ENCODE data around the gene EMID1.

DNA sequence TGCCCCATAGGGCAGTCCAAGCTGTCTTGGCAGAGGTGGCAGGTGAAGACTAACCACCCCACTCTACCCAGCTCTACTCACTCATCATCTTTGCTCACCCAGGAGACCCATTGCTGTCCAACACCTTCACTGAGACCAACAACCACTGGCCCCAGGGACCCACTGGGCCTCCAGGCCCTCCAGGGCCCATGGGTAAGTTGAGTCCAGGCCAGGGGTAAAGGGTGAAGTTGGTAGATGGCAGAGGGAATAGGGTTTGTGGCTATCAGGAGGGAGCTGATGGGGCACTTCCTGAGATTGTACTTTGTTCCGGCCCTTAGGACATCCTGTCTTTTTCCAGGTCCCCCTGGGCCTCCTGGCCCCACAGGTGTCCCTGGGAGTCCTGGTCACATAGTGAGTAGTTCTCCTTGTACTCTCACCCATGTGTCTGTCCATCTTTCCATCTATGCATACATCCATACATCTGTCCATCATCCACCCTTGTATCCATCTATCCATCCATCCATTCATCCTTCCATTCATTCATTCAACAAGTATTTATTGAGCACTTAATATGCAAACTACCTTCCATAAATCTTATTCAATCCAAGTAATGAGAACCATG, 27.7 kb downstream of the EMID1 start:
- TF ChIP-seq, protein P1, sequence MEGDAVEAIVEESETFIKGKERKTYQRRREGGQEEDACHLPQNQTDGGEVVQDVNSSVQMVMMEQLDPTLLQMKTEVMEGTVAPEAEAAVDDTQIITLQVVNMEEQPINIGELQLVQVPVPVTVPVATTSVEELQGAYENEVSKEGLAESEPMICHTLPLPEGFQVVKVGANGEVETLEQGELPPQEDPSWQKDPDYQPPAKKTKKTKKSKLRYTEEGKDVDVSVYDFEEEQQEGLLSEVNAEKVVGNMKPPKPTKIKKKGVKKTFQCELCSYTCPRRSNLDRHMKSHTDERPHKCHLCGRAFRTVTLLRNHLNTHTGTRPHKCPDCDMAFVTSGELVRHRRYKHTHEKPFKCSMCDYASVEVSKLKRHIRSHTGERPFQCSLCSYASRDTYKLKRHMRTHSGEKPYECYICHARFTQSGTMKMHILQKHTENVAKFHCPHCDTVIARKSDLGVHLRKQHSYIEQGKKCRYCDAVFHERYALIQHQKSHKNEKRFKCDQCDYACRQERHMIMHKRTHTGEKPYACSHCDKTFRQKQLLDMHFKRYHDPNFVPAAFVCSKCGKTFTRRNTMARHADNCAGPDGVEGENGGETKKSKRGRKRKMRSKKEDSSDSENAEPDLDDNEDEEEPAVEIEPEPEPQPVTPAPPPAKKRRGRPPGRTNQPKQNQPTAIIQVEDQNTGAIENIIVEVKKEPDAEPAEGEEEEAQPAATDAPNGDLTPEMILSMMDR (IDR thresholded peaks at IDR 0.05): no peak
- TF ChIP-seq POLR2AphosphoS5 (IDR thresholded peaks at IDR 0.05) (no peak), POLR2A (IDR thresholded peaks at IDR 0.05) (no peak)
